Activated naive CD8-positive, alpha-beta T cell treated with anti-CD3 and anti-CD28 coated beads, Interleukin-2, amount 50 U/mL, for 16 hours (primary cell): ENCODE results near the gene DAPK2.

Source experiments
- DNase-seq: peaks from one replicate; pipeline ENCODE4 v3.0.0-alpha.2; 2020; ENCODE audit warnings: low read depth, low spot score

Gene DAPK2

GRCh38 chr15:63943829-63944680 lies 102.2 kb downstream of the DAPK2 start:
- no peak for DNase-seq

GRCh38 chr15:63942486-63943365 lies 103.6 kb downstream of the DAPK2 start:
- no peak for DNase-seq

- no peak for DNase-seq
Measured at GRCh38 chr15:63941698-63942465, 104.4 kb downstream of the DAPK2 start.

GRCh38 chr15:63940966-63941620 lies 105.2 kb downstream of the DAPK2 start:
- no peak for DNase-seq

- no peak for DNase-seq
Measured at GRCh38 chr15:63939531-63940130, 106.7 kb downstream of the DAPK2 start.

GRCh38 chr15:63938486-63939061 lies 107.7 kb downstream of the DAPK2 start:
- no peak for DNase-seq

- no peak for DNase-seq
Measured at GRCh38 chr15:63933522-63933921, 112.8 kb downstream of the DAPK2 start.

GRCh38 chr15:63931556-63931955 lies 114.7 kb downstream of the DAPK2 start:
- no peak for DNase-seq

GRCh38 chr15:63930034-63930433 lies 116.3 kb downstream of the DAPK2 start:
- DNase-seq, result no peak

- DNase-seq, result no peak
Measured at GRCh38 chr15:63928185-63928842, 118.0 kb downstream of the DAPK2 start.

- no peak for DNase-seq
Measured at GRCh38 chr15:63923993-63924950, 122.0 kb downstream of the DAPK2 start.

- DNase-seq, result no peak
Measured at GRCh38 chr15:63922916-63923315, 123.4 kb downstream of the DAPK2 start.

- DNase-seq, result no peak
Measured at GRCh38 chr15:63922261-63922904, 123.9 kb downstream of the DAPK2 start.

GRCh38 chr15:63920504-63921175 lies 125.6 kb downstream of the DAPK2 start:
- DNase-seq, result no peak

- no peak for DNase-seq
Measured at GRCh38 chr15:63918901-63919348, 127.4 kb downstream of the DAPK2 start.

- no peak for DNase-seq
Measured at GRCh38 chr15:63918317-63918672, 128.0 kb downstream of the DAPK2 start.

GRCh38 chr15:63917588-63918316 lies 128.5 kb downstream of the DAPK2 start:
- no peak for DNase-seq
